Esophagus muscularis mucosa (tissue), 4 donors: ENCODE measurements around the gene CFAP161.

Experiments used
- EP300 ChIP-seq: sonication (generic); formaldehyde crosslinking; IDR thresholded peaks from one replicate; pipeline ENCODE4 v1.6.1; 2017; ENCODE audit warnings: antibody characterized with exemption
- POLR2A ChIP-seq: fragments of 450-650 bp; IDR thresholded peaks from one replicate; pipeline ENCODE4 v1.6.1; 2017; ENCODE audit warnings: antibody characterized with exemption, moderate library complexity, mild to moderate bottlenecking, low read depth
- POLR2AphosphoS5 ChIP-seq, 2 donors: sonication (generic); formaldehyde crosslinking; IDR thresholded peaks; one replicate each; pipeline ENCODE4 v1.6.1; 2017; ENCODE audit warnings: antibody characterized with exemption in 2 of 2
- TF ChIP-seq, protein P1 (sequence below), 3 experiments: fragments of 200-600 bp in 2 of 3; fragments of 450-650 bp in 1 of 3; sonication (generic) in 2 of 3; IDR thresholded peaks; one replicate each; pipeline ENCODE4 v1.5.1; 2017 to 2019; ENCODE audit warnings: antibody characterized with exemption in 3 of 3, mild to moderate bottlenecking in 2 of 3, moderate library complexity in 1 of 3

DNA sequence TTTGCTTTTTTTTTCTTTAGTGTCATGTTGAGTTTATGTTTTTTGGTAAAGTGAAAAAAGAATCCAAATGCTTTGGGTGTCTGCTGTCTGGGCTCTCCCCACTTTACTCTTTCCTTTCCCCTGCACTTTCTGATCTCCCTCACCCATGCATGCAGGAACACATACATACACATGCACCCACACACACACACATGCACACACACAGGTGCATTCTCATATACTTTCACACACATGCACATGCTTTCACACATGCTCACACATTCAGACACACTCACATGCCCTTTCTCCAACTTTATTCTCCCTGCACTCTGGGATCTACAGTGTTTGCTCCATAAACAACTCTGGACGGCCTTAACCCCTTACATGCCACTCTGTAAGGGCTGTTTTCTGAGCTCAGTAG lies 46.4 kb upstream of the CFAP161 start:
- TF ChIP-seq POLR2AphosphoS5 (IDR thresholded peaks at IDR 0.05) (no peak), POLR2A (no peak), EP300 (no peak)
- TF ChIP-seq, protein P1, sequence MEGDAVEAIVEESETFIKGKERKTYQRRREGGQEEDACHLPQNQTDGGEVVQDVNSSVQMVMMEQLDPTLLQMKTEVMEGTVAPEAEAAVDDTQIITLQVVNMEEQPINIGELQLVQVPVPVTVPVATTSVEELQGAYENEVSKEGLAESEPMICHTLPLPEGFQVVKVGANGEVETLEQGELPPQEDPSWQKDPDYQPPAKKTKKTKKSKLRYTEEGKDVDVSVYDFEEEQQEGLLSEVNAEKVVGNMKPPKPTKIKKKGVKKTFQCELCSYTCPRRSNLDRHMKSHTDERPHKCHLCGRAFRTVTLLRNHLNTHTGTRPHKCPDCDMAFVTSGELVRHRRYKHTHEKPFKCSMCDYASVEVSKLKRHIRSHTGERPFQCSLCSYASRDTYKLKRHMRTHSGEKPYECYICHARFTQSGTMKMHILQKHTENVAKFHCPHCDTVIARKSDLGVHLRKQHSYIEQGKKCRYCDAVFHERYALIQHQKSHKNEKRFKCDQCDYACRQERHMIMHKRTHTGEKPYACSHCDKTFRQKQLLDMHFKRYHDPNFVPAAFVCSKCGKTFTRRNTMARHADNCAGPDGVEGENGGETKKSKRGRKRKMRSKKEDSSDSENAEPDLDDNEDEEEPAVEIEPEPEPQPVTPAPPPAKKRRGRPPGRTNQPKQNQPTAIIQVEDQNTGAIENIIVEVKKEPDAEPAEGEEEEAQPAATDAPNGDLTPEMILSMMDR (IDR thresholded peaks at IDR 0.05) = no peak
